OCI-LY3 (cell line): ENCODE results near the gene SLC13A1.

Source experiments
- CTCF ChIP-seq: fragments of 200-600, 300-600 bp; sonication (generic); IDR thresholded peaks from 2 replicates; pipeline ENCODE4 v1.5.1; 2014; ENCODE audit warnings: antibody characterized with exemption, low read length, low read depth
- EZH2phosphoT487 ChIP-seq: fragments of 200-600 bp; shearing (Covaris generic); IDR thresholded peaks from 2 replicates; pipeline ENCODE4 v1.6.1; 2018; ENCODE audit warnings: antibody characterized with exemption, mixed run types, low read depth

DNA sequence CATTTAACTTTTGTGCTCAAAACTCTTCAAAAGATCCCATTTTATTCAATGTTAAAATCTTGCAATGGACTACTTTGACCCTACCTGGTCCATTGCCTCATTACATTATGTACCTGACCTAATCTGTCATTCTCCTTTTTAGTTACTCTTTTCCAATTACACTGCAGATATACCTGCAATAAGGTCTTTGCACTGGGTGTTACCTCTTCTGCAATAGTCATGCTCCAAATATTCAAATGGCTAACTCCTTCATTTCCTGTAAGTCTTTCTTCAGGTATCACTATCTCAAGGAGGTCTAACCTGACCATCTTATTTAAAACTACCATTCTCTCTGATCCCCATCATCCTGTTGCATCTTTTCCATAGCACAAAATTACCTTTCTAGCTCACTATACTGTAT, 22.3 kb downstream of the SLC13A1 start:
- TF ChIP-seq CTCF (no peak), EZH2phosphoT487 (no peak)
